ENCODE data around the gene SUFU.

- TF ChIP-seq SUZ12 (IDR thresholded peaks at IDR 0.05; ENCODE audit: extremely low read depth, insufficient read depth, insufficient read length), result no peak
- no peak for TF ChIP-seq ZNF274 (IDR thresholded peaks at IDR 0.05; ENCODE audit: low read depth, low read length)
These were observed 12.6 kb upstream of the SUFU start for GRCh38 chr10:102491136-102491535.
